H9 (cell line): ENCODE results near the gene MALRD1. TPM values are rescaled to one million over a fixed set of nuclear protein-coding genes. Genes with fewer than 3 reads are reported as not detected.

ENCODE experiments used
- DNase-seq: peaks from one replicate; pipeline ENCODE4 v3.0.0-alpha.2; 2017
- H2AFZ ChIP-seq: one replicate; pipeline ENCODE4 v1.6.1; 2013; ENCODE audit warnings: mild to moderate bottlenecking, low read length, control low read depth, moderate library complexity
- H2AK5ac ChIP-seq: 2 replicates; pipeline ENCODE4 v1.6.1; 2013; ENCODE audit warnings: low read length, control low read depth, mixed read lengths; ENCODE audit not compliant: insufficient read length
- H2BK120ac ChIP-seq: one replicate; pipeline ENCODE4 v1.6.1; 2013; ENCODE audit warnings: low read depth, mild to moderate bottlenecking, low read length, control low read depth, inconsistent platforms; ENCODE audit not compliant: poor library complexity, severe bottlenecking
- H2BK12ac ChIP-seq: 2 replicates; pipeline ENCODE4 v1.6.1; 2013; ENCODE audit warnings: low read length, control low read depth, mixed read lengths, low read depth; ENCODE audit not compliant: insufficient read length
- H2BK15ac ChIP-seq: 2 replicates; pipeline ENCODE4 v1.6.1; 2013; ENCODE audit warnings: low read depth, low read length, control low read depth
- H2BK20ac ChIP-seq: one replicate; pipeline ENCODE4 v1.6.1; 2013; ENCODE audit warnings: low read depth, mild to moderate bottlenecking, low read length, control low read depth, inconsistent platforms; ENCODE audit not compliant: poor library complexity, severe bottlenecking
- H2BK5ac ChIP-seq: 2 replicates; pipeline ENCODE4 v1.6.1; 2013; ENCODE audit warnings: low read length, control low read depth, mixed read lengths; ENCODE audit not compliant: insufficient read length
- H3K14ac ChIP-seq: 2 replicates; pipeline ENCODE4 v1.6.1; 2013; ENCODE audit warnings: low read length, control low read depth; ENCODE audit not compliant: insufficient read depth
- H3K18ac ChIP-seq: 2 replicates; pipeline ENCODE4 v1.6.1; 2013; ENCODE audit warnings: low read depth, mild to moderate bottlenecking, mixed read lengths, low read length, control low read depth; ENCODE audit not compliant: insufficient read length
- H3K23ac ChIP-seq: 2 replicates; pipeline ENCODE4 v1.6.1; 2013; ENCODE audit warnings: low read length, control low read depth, mixed read lengths, low read depth; ENCODE audit not compliant: insufficient read length
- H3K23me2 ChIP-seq: 2 replicates; pipeline ENCODE4 v1.6.1; 2013; ENCODE audit warnings: low read depth, mild to moderate bottlenecking, mixed read lengths, low read length, control low read depth; ENCODE audit not compliant: insufficient read length, poor library complexity, severe bottlenecking
- H3K27ac ChIP-seq: 2 replicates; pipeline ENCODE4 v1.5.1; 2013; ENCODE audit warnings: low read length, control low read depth, mixed read lengths, low read depth; ENCODE audit not compliant: insufficient read length
- H3K27me3 ChIP-seq: 2 replicates; pipeline ENCODE4 v1.6.1; 2013; ENCODE audit warnings: low read length, control low read depth, inconsistent platforms; ENCODE audit not compliant: insufficient read depth
- H3K4ac ChIP-seq: 2 replicates; pipeline ENCODE4 v1.6.1; 2013; ENCODE audit warnings: low read depth, mild to moderate bottlenecking, control low read depth, inconsistent platforms, low read length, moderate library complexity
- H3K4me1 ChIP-seq: 2 replicates; pipeline ENCODE4 v1.6.1; 2013; ENCODE audit warnings: low read length, control low read depth, inconsistent platforms; ENCODE audit not compliant: insufficient read depth
- H3K4me2 ChIP-seq: 2 replicates; pipeline ENCODE4 v1.6.1; 2013; ENCODE audit warnings: low read length, control low read depth, mixed read lengths; ENCODE audit not compliant: insufficient read length, insufficient read depth
- H3K56ac ChIP-seq: 2 replicates; pipeline ENCODE4 v1.6.1; 2013; ENCODE audit warnings: low read depth, mild to moderate bottlenecking, mixed read lengths, low read length, control low read depth; ENCODE audit not compliant: insufficient read length
- H3K79me1 ChIP-seq: 2 replicates; pipeline ENCODE4 v1.6.1; 2013; ENCODE audit warnings: low read depth, mild to moderate bottlenecking, moderate library complexity, low read length, control low read depth, inconsistent platforms; ENCODE audit not compliant: insufficient read depth, poor library complexity, severe bottlenecking
- H3K79me2 ChIP-seq: 2 replicates; pipeline ENCODE4 v1.6.1; 2013; ENCODE audit warnings: low read length, control low read depth, inconsistent platforms; ENCODE audit not compliant: insufficient read depth
- H3K9ac ChIP-seq: 2 replicates; pipeline ENCODE4 v1.6.1; 2013; ENCODE audit warnings: low read length, control low read depth, mixed read lengths; ENCODE audit not compliant: insufficient read length; ENCODE audit errors: extremely low read depth
- H3K9me3 ChIP-seq: one replicate; pipeline ENCODE4 v1.6.1; 2013; ENCODE audit warnings: low read depth, low read length, inconsistent platforms; ENCODE audit not compliant: control insufficient read depth
- H3T11ph ChIP-seq: one replicate; pipeline ENCODE4 v1.6.1; 2013; ENCODE audit warnings: mild to moderate bottlenecking, low read length, control low read depth, inconsistent platforms
- H4K20me1 ChIP-seq: one replicate; pipeline ENCODE4 v1.6.1; 2013; ENCODE audit not compliant: control insufficient read depth, insufficient read length, insufficient read depth
- H4K5ac ChIP-seq: 2 replicates; pipeline ENCODE4 v1.6.1; 2013; ENCODE audit warnings: low read depth, mild to moderate bottlenecking, mixed read lengths, low read length, control low read depth; ENCODE audit not compliant: insufficient read length
- H4K8ac ChIP-seq: replicated peaks from 2 replicates; pipeline ENCODE4 v1.6.1; 2013; ENCODE audit warnings: low read length, control low read depth, mixed read lengths, low read depth; ENCODE audit not compliant: insufficient read length
- H4K91ac ChIP-seq: 2 replicates; pipeline ENCODE4 v1.6.1; 2013; ENCODE audit warnings: low read depth, mild to moderate bottlenecking, moderate library complexity, mixed read lengths, low read length, control low read depth; ENCODE audit not compliant: insufficient read length
- H3K27ac Mint-ChIP-seq, 3 experiments: 2 replicates in 2 of 3; 3 replicates in 1 of 3; pipeline ENCODE4 v1.8.0; 2020 to 2021; ENCODE audit warnings: mixed read lengths in 3 of 3, mild to moderate bottlenecking in 1 of 3, moderate library complexity in 1 of 3
- H3K27me3 Mint-ChIP-seq: 2 replicates; pipeline ENCODE4 v1.8.0; 2021; ENCODE audit warnings: low read depth, mild to moderate bottlenecking, moderate library complexity, mixed read lengths
- H3K36me3 Mint-ChIP-seq, 3 experiments: 2 replicates in 2 of 3; 3 replicates in 1 of 3; pipeline ENCODE4 v1.8.0; 2020 to 2021; ENCODE audit warnings: low read depth in 3 of 3, mixed read lengths in 3 of 3; ENCODE audit not compliant: insufficient read depth in 1 of 3
- H3K4me1 Mint-ChIP-seq, 2 experiments: 2 replicates each; pipeline ENCODE4 v1.8.0; 2020; ENCODE audit warnings: mixed read lengths in 2 of 2
- H3K4me3 Mint-ChIP-seq, 2 experiments: 2 replicates in 1 of 2; 3 replicates in 1 of 2; pipeline ENCODE4 v1.8.0; 2020 to 2021; ENCODE audit warnings: mild to moderate bottlenecking in 2 of 2, mixed read lengths in 2 of 2, moderate library complexity in 1 of 2
- H3K9me3 Mint-ChIP-seq, 2 experiments: 2 replicates in 1 of 2; 3 replicates in 1 of 2; pipeline ENCODE4 v1.8.0; 2020; ENCODE audit warnings: mild to moderate bottlenecking in 2 of 2, mixed read lengths in 2 of 2, moderate library complexity in 1 of 2
- CTCF ChIP-seq: fragments of 200-600 bp; sonication (generic); conservative IDR thresholded peaks from 3 replicates; pipeline ENCODE4 v1.8.0; 2021; ENCODE audit warnings: antibody characterized with exemption, mild to moderate bottlenecking
- WGBS: extraction: QIAGEN DNeasy Blood & Tissue Kit; methylation state at CpG from one replicate; pipeline ENCODE4 v1.1.7; 2013; ENCODE audit warnings: missing lambda C conversion rate, low lambda C conversion rate, mixed read lengths; ENCODE audit not compliant: insufficient read length; ENCODE audit errors: extremely low coverage; 5-methylcytosine and 5-hydroxymethylcytosine counted together
- total RNA-seq: library from RNA; stranded (reverse); gene quantifications from 2 replicates; pipeline ENCODE4 v1.2.1, GENCODE V29; 2021

The MALRD1 gene
- total RNA-seq, 1 experiment from 2014 or later: 0.20 TPM

GRCh38 chr10:19119191-19119590 is 70.6 kb downstream of the MALRD1 start:
- Histone ChIP-seq H2BK20ac (no peak overlapping the region), H3K14ac (no peak overlapping the region), H4K5ac (no peak overlapping the region), H3K56ac (no peak overlapping the region), H3K4me1 (peaks cover 16% of the 10 kb centered on the region; the same call in 1 of the 2 replicates), H2BK5ac (no peak overlapping the region), H3K18ac (no peak overlapping the region), H2AK5ac (no peak overlapping the region), H2AFZ (peak overlapping the region; percentile 69), H2BK15ac (no peak overlapping the region), H3K27me3 (no peaks in the 10 kb centered on the region), H3K4ac (no peak overlapping the region), H3K23ac (no peak overlapping the region), H2BK12ac (no peak overlapping the region), H4K20me1 (no peaks in the 10 kb centered on the region), H3K4me2 (no peak overlapping the region), H3K79me2 (no peaks in the 10 kb centered on the region), H3K9ac (no peak overlapping the region), H3K27ac (peak overlapping the region; percentile 64), H2BK120ac (no peak overlapping the region), H4K8ac (no peak overlapping the region), H3K79me1 (no peaks in the 10 kb centered on the region), H3K9me3 (no peaks in the 10 kb centered on the region), H3T11ph (no peak overlapping the region), H3K23me2 (no peaks in the 10 kb centered on the region), H4K91ac (no peak overlapping the region)
- peak overlapping the region; percentile 52 to 79 (median 59) for H3K27ac Mint-ChIP-seq
- peaks cover 6 to 15% of the 10 kb centered on the region in 2 experiments for H3K9me3 Mint-ChIP-seq
- no CpG with 5 or more reads among the region's 6 CpGs for WGBS
- no peak overlapping the region for H3K4me3 Mint-ChIP-seq
- peak; percentile 67 for DNase-seq
- H3K4me1 Mint-ChIP-seq: peaks cover 25 to 27% of the 10 kb centered on the region in 2 experiments
- TF ChIP-seq CTCF: no peak
- H3K27me3 Mint-ChIP-seq: no peaks in the 10 kb centered on the region
- peaks cover 0 to 10% (median 5%) of the 10 kb centered on the region in 3 experiments; a peak in 6 of 7 replicates for H3K36me3 Mint-ChIP-seq
